Measurements from ENCODE around the gene PCBD1.

The PCBD1 gene

DNA sequence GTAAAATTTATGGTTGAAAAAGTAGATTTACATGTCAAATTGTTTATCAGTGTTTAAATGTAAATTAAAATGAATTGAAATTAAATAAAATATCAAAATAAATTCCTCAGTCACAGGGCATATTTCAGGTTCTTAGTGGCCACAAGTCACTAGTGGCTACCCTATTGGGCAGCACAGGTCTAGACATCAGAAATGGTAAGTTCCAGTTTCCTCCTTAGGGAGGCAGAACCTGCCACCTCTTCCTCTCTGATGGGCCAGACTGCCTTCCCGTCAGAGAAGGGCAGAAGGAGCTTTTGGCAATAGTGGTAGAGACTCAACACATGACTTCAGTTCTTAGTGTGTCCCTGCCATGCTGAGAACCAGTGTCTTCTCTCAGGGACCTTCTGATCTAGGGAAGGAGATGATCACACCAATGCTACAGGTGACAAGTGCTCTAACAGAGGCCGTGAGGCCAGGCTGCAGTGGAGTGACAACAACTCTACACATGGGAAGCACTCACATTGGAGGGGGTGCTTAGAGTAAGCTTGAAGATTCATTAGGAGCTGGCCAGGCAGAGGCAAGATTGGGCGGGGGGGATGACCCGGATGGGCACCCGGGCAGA, 14.4 kb upstream of the PCBD1 start:
- DNase-seq (ENCODE audit: low read depth, low spot score) = no peak

DNA sequence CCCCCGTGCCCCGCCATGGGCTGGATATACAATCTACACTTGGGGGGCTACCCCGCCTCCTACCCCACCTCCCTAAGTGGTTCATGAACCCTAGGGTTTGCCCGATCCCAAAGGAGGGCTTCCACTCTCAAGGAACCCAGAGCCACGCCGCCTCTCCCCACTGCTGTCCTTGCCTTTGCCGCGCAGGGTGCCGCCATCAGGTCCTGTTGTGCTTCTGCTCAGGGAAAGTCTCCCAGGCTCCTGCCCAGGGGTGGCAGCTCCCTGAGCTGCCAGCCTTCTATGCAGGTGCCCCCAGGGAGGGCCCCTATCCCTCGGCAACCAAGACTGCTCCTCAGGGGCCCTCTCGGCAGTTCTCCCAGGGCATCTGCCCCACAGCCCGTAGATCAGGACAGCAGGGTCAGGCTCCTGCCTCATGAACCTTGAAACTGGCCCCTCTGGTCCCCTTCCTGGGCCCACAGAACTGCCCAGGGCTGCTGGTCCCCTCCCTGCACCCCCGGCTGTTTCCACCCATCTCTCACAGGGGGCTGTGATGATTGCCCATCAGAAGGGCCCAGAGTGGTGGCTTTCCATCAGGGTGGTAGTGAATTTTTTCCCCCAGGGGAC, 13.0 kb upstream of the PCBD1 start:
- no peak for DNase-seq (ENCODE audit: low read depth, low spot score)

DNA sequence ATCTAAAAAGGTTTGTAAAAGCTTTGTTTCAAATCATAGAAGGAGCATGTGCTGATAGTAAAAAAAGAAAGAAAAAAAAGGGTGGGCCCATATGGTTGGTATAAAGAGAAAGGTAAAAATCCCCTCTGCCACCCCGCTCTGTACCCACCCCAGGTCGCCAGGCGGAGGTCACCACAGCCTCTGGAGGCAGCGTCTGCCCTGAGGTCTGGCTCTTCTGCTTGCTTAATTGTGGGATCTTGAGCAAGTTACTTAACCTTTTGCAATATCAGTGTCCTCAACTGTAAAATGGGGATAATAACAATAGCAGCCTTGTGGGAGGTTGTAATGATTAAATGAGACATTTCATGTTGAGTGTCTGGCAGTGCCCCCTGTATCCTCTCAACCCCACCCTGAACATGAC, 10.7 kb upstream of the PCBD1 start:
- DNase-seq (ENCODE audit: low read depth, low spot score) = no peak

DNA sequence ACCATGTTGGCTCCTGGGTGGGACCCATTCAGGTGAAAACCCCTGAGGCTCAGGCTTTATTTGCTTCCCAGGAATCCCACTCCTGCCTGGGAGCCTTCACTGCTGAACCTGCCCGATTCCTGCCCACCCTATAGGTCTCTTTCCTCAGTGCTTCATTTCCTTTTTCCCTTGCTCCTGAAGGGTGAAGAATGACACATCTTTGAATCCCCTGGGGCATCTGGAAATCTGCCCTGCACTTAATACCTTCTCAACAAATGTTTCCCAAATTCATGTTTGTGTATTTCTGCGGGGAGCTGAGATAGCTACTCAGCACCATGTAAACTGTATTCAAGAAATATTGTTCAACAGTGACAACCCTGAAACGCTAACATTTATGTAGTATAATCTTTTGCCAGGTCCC, 10.3 kb upstream of the PCBD1 start:
- DNase-seq (ENCODE audit: low read depth, low spot score) = no peak

DNA sequence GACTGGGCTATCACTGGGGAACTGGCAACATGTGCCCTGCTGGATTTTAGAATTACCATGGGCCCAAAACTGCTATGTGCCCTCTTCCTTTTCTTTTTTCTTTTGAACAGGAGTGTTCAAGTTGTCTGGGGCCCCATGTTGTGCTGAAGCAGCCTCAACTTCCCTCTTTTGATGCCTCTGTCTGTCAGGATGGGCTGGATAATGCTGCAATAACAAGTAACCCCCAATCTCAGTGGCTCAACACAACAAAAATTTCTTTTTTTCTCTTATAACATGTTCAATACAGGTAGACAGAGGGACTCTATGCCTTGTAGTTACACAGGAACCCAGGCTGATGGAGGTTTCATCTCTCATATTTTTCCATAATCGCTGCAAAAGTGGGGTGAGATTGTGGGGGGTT, 8.2 kb upstream of the PCBD1 start:
- no peak for DNase-seq (ENCODE audit: low read depth, low spot score)

DNA sequence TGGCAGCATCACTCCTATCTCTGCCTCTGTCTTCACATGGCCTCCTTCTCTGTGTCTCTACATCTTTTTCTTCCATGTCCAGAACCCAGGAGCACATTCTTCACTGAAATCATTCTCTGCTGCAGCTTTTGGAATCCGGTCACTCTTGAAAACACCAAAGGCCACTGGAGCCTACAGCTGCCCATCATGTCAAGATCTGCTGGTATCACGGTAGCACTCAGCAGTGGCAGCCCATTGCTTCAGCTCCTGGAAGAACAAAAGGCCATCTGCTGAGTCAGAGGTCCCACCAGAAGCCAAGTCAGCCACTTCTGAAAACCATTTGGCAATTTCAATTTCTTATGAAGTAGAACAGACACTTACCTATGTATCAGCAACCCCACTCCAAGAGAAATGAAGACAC, 6.1 kb upstream of the PCBD1 start:
- no peak for DNase-seq (ENCODE audit: low read depth, low spot score)

DNA sequence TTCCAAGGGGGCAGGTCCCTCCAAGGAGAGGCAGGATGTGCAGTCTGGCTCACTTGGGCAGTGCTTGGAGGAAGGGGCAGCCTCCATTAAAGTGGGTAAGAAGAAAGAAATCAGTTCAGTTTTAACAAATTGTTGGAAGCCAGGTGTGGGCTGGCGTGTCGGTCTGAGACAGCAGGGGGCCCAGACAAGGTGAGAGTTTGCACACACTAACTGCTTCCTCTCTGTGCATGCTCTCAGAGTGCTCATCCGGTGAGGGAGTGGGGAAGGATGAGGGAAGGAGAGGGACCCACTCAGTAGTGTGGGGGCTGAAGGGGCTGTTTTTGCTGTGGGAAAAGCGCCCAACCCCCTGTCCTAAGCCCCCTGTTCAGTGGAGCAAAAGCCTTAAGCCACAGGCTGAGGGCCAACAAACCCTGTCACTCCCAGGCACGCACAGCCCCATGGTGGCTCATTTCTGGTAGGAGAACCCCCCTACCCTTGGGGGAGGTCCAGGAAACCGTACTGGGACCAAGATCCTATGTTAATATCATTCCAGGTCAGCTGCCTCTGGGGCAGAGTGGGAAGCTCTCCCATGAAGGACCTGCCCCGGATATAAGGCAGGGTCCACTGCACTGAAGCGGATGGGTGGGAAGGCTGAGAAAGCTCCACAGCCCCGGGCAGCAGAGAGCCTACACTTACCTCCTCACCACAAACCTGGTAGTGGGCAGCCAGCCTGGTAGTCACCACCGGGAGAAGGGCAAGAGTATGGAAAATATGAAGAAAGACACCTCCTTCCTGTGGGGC, 5.1 kb upstream of the PCBD1 start:
- DNase-seq (ENCODE audit: low read depth, low spot score) = no peak

DNA sequence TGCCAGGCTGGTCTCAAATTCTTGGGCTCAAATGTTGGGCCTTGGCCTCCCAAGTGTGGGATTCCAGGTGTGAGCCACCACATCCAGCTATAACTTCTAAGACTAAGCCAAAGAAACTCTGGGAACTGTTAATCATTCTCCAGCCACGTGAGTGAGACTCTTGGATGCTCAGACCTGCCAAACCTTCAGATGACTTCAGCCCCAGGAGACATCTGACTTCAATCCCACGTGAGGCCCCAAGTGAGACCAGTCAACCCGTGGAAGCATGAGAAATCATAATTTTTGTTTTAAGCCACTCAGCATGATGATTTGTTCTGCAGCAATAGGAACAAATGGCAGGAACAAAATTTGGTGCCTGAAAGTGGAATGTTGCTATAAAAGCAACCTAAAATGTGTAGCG, 4.3 kb upstream of the PCBD1 start:
- DNase-seq (ENCODE audit: low read depth, low spot score) = no peak

DNA sequence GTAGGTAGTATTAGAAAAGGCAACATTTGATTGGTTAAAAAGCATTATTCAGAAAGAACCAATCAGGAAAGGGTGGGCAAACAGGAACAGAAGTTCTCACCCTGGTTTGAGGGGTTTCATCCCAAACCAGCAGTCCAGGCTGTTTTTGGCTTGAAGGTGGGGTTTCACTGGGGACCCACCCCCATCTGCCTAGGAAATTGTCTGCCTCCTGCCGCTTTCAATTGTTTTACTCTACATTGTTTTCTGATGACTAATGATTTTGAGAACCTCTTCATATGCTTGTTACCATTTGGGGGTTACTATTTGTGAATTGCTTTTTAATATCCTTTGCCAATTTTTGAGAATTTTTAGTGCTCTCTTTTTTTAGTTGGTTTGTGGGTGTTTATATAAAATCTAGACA, 3.3 kb upstream of the PCBD1 start:
- no peak for DNase-seq (ENCODE audit: low read depth, low spot score)

DNA sequence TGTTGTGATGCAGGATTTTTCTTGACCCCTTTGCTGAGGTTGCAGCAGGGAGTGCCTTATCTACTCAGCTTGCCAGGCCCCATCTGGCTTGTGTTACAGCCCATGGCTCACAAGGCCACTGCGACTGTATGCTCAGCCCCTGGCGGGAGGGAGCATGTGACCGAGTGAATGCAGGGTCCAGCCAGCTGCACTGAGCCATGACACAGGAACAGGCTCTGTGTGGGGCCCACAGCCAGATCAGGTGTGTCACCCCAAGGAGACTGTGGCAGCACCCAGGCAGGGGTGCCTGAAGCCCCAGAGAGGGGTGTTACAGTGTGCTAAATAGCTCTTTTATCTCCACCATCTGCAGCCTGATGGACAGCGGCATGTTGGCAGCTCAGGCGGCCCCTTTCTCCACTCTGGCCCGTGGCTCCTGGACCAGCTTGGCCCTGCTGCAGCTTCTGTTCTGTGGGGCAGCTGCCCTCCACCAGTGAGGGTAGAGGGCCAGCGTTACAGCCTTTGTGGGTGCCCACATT, 2.6 kb upstream of the PCBD1 start:
- no peak for DNase-seq (ENCODE audit: low read depth, low spot score)

DNA sequence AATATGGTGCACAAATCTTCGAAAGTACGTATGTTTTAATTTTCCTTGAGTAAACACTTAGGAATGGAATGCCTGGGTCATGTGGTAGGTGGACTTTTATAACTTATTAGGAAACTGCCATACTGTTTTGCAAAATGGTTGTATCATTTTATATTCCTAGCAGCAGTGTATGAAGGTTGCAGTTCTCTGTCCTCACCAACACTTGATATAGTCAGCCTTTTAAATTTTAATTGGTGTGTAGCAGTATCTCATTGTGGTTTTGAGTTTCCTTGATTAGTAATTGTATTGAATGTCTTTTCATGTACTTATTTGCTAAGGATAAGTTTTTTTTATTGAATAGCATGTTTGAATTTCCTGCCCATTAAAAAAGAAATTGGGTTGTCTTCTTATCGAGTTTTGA, 926 bp upstream of the PCBD1 start:
- DNase-seq (ENCODE audit: low read depth, low spot score) = no peak

DNA sequence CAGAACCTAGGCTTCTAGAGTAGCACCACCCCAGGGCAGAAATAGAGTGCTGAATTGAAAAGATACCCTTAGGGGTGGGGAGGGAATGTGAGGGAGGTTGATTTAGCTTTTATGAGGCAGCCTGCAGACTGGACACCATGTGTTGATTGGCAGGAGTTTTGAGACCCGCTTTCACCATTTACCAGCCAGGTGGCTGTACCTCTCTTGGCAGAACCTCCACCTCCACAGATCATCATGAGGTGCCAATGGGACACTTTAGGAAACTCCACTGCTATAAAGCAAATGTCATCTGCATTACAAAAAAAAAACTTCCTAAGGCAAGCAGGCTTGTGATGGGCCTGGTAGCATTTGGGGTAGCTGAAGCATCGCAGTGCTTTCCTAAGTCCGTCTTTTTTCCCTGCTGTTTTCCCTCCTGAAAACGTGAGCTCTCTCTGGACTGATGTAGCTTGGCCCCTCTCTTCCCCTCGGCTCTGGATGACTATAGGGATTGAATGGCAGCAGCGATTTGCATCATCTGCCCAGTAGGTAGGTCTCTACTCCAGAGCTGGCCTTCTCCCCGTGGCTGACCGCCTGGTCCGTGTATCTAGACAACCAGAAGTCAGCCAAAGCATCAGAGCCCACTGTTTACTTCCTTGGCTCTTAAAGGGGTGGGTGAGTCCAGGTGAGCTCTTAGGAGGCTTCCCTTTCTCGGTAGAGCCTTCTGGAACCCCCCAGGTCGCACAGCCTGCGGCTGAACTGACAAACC, 1.3 kb downstream of the PCBD1 start:
- no peak for DNase-seq (ENCODE audit: low read depth, low spot score)

DNA sequence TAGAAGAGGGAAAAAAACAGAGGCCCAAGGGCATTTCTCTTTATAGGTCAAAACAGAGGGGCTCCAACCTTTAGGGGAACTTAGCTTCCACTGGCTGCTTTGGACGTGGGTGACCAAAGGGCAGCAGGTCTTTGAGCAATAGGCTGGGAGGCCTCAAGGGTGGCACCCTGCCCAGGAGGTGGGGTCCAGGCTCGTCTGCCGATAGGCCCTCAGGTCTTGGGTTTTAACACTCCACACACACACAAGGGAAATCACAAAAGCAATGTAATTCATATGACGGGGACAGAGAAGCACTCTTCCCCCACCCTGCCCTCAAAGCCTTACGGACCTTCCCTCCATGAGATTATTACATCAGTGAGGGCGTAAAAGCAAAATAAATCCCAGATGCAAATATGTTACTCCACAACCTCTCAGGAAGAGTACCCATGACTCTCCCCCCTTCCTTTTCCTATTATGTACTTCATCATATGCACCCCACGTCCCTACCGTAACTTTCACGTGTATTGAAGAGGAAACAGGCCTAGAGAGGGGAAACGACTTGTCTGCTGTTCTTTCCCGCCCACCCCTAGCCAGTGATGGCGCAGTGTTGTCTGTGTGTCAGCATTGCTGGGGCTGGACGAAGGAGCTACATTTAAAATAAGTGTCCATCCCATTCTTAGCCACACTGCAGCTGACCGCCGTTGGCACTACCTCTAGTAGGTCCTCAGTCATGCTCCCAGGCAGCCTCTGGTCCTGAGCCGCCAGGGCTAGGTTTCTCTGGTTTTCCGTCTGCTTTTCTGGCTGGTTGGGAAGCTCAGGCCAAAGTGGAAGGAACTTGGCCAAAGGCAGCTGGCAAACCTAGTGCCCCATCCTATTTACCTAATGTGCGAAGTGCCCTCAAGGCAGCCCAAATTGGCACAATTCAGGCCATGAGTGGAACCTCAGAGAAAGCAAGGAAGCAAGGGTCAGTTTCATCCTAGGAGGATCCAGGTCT, 2.1 kb downstream of the PCBD1 start:
- no peak for DNase-seq (ENCODE audit: low read depth, low spot score)

DNA sequence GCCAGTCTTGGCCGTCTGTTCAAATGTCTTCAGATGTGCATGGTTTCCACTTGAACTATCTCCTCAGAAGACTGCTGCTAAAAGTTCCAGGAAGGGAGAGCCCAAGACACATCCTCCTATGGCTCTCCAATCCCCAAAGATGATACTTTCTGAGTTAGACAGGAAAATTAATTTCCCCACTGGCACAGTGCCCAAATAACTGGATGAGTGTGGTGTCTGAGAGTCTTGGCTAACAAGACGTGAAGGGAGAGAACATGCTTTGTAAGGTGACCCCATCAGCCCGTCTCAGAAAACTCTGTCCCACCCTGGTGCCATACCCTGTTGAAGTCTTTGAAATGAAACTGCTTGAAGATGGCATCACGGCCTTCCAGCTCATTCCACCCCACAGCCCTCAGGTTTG, 2.9 kb downstream of the PCBD1 start:
- DNase-seq (ENCODE audit: low read depth, low spot score) = no peak

DNA sequence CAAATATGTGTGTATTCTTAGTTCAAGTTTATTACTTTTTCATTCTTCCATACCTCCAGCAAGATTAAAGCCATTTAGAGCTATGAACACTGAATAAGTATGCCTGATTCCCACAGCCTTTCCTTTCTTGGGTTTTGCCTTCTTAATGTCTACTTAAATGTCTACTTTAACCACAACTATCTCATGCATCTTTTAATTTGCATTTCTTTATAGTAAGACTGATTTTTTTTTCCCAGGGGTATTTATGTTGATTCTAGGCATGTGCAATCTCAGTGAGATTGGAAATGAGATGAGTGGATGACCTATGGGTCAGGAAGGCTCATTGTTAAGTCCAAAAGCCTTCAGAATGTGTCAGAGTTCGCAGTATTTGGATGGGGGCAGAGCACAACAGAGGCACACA, 3.6 kb downstream of the PCBD1 start:
- DNase-seq (ENCODE audit: low read depth, low spot score) = no peak

DNA sequence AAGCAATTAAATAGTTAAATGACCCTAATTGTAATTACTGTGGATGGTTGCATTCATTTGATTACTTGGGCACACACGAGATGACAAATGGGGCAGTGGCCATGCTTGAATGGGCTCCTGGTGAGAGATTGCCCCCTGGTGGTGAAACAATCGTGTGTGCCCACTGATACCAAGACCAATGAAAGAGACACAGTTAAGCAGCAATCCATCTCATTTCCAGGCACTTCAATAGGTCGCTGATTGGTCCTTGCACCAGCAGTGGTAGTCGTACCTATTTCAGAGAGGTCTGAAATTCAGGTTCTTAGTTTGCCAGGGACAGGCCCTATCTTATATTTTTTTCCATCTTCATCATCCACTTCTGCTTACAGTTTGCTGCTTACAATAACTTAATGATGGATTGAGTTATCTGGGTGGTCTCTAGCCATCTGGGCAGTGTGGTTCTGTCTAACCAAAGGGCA, 8.3 kb downstream of the PCBD1 start:
- peak; percentile 88 for DNase-seq (ENCODE audit: low read depth, low spot score)

DNA sequence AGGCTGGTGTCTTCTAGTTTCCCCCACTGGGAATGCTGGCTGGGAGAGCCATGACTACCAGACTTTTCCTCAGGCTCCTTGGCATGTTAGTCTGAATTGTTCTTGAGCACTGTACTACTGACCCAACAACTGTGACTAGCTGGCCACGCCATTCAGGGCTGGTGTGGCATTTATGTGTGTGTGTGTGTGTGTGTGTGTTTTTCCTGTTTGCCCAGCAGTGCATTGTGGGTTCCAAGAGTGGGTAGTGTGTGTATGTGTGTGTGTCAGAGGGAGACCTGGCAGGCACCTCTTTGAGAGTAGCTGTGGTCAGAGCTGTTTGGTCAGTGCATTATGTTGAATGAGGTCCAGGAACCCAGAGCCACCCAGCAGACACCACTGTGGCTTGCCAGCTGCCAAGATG, 9.2 kb downstream of the PCBD1 start:
- peak; percentile 77 for DNase-seq (ENCODE audit: low read depth, low spot score)

DNA sequence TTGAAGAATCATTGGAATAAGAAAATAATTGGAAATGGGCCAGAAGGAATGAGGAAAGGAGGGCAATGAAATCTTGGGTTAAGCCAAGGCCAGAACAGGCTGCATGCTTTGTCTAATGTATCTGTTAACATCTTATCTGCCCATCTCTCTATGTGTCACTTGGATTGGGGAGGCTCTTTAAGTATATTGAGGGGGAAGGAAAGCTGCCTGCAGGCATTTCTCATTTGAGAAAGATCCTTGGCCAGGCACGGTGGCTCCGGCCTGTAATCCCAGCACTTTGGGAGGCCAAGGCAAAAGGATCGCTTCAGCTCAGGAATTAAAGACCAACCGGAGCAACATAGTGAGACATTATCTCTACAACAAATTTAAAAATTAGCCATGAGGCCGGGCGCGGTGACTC, 14.3 kb downstream of the PCBD1 start:
- DNase-seq (ENCODE audit: low read depth, low spot score) = no peak

DNA sequence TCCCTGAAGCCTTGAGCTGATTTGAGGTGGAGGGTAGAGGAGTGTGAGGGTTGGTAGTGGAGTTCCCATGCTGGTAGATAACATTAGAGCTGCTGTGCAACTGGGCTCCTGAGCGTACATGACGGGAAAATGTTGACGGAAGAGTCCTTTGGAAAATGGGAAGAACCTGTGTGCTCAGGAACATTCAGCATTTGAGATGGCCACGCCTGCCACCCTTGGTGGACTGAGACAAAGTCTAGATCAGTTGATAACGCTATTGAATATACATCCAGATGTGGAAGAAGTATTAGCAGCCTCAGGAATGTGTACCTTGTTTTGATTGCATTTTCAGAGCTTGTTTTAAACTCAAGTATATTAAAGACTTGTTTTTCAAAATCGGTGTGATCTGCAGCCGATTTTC, 16.1 kb downstream of the PCBD1 start:
- DNase-seq (ENCODE audit: low read depth, low spot score) = no peak

DNA sequence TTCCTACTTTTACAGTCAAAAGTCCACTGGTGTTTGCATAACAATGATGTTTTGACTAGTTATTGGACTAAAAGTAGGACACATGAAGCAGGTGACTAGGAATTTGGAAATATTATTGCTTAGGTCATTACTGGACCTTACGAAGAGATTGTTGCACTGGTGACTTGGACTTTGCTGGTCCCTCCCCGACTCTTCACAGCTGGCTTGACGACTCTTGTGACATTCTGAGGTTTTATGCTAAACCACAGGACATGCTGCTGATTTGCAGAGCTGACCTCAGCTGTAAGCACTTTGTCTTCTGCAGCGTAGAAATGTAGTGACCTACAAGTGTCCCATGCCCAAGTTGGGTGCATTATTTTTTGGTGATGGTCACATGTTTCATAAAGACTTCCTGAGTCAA, 21.9 kb downstream of the PCBD1 start:
- peak; percentile 43 for DNase-seq (ENCODE audit: low read depth, low spot score)

DNA sequence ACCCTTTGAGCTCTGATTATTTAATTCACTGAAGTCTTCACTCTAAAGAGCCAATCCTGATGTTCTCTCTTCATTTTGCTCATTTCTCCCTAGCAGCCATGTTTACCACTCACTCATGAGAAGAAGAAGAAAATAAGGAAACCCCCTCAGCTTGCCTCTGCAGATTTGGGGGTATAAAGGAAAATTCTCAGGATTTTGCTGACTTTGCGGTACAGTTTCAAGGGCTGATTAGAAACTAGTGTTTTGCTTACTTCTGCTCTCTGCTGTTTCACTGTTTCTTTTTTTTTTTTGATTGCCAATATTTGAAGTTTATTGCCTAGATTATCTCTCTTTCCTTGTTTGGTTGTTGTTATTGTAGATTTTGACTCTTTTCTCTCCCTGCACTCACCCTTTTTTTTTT, 23.4 kb downstream of the PCBD1 start:
- DNase-seq (ENCODE audit: low read depth, low spot score) = no peak
